ENCODE results near the gene SIX2.

Gene SIX2

DNA sequence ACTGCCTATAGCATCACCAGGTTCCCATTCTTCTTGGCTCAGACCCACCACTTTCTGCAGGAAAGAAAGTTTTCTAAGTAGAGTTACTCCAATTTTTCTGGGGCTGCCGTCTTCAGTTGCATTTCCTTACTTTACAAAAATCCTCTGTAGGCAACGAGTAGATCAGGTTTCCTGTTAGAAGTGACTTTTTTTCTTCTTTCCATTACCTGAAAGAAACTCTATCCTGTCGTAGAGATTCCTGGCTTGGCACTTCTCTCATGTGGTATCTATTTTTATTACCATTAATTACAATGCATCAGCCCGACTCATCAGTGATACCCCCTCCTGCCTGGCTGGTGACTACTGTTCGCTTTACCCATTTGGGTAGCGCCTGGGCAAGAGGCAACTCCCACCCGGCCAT lies 5.6 kb upstream of the SIX2 start:
- no peak for DNase-seq

DNA sequence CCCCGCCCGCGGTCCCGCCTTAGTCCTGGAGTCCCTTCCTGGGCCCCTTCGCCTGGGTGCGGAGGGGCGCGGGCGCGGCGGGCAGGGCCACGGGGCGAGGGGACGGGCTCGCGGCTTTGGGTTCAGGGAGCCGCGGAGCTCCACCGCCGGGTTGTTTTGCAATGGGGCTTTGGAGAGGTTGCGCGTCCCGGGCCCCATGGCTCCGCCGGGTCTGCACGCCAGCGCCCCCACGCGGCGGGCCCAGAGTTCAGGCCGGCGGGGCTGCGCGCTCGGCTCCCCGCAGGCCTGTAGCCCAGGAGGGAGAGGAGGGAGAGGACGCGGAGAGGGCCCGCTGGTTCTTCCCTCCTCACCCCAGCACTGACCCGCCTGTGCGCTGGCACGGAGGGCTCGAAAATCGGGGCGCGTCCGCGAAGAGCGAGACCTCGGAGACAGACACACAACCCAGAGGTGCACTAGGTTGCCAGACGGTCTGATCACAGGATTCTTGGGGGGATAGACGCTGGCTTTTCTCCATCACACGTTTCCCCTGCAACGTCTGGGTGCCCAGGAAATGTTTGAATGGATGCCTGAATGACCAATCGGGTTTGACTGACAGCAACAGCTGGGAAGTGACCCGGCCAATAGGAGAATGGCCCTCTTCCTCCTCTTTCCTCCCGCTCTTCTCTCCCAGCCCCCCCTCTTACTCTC lies 4.9 kb upstream of the SIX2 start:
- no peak for DNase-seq

- no peak for DNase-seq
Measured at GRCh38 chr2:45013229-45014015, 4.2 kb upstream of the SIX2 start.

DNA sequence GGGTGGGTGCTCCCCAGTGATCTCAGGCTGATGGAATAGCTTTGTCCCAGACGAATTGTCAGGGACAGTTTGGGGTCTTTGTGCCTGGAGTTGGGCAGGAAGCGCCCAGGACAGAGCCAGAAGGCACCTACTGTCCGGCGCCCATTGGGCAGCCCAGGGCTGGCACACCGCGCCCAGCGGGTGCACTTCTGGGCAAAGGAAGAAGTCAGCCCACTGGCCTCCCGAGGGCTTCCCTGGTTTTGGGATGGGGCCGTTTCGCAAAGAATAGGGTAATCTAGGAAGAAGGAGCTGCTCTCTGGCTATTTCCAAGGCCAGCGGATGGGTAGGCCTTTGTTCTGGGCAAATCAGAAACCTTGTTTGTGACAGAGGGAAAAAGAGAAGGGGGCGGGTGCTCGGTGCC lies 3.5 kb upstream of the SIX2 start:
- no peak for DNase-seq

DNA sequence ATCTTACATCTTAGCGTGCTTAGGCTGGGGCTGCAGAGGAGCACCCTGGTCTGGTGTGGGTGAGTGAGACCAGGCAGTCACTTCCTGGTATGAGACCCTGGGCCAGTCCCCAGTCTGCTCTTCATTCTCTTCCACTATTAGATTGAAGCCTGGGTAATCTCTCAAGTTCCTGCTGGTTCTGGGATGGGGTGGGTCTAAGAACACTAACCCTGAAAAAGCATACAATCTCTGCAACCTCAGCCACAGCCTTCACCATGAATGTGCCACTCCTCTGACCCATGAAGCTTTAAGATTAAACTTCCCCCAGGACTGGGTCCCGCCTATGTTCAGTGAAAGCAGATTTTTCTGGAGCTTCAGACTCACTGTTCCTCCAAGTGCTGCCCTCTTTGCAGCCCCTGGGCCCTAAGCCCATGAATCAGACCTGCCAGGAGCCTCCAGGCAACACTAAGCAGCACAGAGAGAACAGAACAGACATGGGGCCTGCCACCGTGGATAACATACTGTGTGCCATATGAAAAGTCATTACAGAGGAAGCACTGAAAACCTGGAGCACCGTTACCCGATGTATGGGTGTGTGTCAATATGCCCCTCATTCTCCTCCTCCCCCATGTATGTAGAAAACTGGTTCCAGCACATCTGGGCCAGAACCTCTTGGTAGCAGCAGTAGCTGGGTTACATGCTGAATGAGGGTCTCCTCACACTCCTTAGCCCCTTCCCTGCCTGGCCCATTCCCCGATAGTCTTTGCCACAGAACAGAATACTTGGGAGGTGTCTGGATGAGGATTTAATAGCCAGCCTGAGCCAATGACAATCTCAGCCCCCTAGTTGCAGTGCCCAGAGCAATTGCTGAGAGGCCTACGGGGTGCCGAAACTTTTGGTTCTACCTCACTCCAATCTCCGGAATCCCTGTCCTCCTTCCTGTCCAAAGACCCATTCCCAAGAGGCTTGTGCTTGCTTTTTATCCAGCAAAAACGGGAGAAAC lies 2.7 kb upstream of the SIX2 start:
- DNase-seq: no peak

- no peak for DNase-seq
Measured at GRCh38 chr2:45011121-45011520, 1.9 kb upstream of the SIX2 start.

- no peak for DNase-seq
Measured at GRCh38 chr2:45010702-45011012, 1.4 kb upstream of the SIX2 start.

DNA sequence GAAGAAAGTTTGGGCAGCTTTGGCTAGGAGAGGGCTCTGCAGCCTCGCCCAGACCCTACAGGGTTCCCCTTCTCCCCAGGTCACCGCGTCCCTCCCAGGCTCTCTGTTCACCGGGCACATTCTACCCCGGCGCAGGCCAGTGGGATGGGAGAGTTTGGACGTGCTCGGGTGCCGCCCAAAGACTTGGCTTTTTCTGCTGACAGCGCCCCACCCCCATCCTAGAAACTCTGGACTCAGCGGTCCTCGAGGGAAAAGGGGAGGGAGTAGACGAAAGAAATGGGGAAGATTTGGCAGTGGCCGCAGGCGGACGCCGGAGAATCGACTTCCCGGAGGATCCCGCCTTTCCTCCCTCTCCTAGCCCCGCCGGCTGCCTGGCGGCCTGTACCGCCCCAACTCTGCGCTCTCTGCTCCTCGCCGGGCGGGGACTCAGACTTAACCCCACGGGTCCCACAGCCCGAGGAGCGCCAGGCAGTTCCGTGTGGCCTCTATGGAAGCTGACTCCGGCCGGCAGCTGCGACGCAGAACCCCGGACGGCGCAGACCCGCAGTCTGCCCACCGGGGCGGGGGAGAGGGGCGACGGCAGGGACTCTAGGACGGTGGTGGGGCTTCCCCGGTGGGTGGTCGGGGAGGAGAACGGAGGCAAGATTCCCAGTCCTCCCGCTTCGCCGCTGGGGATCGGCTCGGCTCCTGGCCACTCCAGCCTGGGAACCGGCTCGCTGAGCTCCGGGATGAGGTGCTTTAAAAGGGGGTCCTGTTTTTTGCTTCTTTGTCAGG lies 863 bp upstream of the SIX2 start:
- DNase-seq: no peak

DNA sequence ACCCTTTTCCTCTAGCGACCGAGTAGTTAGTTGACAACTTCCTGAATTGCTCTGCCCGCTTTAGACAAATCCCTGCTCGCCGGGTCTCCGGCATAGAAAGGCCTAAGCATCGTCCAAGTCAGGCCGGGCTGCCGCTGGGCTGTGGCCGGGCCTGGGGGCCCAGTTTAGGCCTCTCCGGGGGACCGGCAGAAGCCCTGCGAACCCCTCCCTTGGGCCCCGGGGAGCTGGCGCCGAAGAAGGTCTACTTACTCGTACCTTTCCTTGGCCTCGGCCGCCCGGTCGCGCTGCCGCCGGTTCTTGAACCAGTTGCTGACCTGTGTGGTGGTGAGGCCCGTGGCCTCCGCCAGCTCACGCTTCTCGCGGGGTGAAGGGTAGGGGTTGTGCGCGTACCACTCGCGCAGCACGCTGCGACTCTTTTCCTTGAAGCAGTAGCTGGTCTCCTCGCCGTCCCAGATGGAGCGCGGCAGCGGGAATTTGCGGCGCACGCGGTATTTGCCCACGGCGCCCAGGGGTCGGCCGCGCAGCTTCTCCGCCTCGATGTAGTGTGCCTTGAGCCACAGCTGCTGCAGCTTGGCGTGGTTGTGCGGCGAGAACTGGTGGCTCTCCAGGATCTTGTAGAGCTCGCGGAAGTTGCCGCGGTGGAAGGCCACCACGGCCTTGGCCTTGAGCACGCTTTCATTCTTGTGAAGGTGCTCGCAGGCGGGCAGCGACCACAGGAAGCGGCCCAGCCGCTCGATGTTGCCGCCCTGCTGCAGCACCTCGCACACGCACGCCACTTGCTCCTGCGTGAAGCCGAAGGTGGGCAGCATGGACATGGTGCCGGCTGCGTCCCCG lies 739 bp downstream of the SIX2 start:
- DNase-seq: no peak

- no peak for DNase-seq
Measured at GRCh38 chr2:45007961-45008295, 1.3 kb downstream of the SIX2 start.

DNA sequence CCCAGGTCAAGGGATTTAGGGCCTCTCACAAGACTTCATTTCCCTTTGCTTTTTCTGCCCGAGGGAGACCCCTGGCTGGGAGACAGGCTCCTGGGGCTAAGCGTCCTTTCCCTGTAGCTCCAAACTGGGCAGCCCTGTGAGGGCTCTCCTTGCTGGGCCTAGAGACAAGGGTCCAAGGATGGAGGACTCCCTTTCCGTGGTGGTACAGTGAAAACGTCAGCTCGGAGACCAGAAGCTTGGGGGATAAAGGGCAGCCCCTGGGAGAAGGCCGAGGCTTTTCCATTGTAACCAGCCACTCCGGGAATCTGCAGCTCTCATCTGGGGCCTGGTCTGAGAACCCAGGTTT lies 2.3 kb downstream of the SIX2 start:
- DNase-seq: no peak

DNA sequence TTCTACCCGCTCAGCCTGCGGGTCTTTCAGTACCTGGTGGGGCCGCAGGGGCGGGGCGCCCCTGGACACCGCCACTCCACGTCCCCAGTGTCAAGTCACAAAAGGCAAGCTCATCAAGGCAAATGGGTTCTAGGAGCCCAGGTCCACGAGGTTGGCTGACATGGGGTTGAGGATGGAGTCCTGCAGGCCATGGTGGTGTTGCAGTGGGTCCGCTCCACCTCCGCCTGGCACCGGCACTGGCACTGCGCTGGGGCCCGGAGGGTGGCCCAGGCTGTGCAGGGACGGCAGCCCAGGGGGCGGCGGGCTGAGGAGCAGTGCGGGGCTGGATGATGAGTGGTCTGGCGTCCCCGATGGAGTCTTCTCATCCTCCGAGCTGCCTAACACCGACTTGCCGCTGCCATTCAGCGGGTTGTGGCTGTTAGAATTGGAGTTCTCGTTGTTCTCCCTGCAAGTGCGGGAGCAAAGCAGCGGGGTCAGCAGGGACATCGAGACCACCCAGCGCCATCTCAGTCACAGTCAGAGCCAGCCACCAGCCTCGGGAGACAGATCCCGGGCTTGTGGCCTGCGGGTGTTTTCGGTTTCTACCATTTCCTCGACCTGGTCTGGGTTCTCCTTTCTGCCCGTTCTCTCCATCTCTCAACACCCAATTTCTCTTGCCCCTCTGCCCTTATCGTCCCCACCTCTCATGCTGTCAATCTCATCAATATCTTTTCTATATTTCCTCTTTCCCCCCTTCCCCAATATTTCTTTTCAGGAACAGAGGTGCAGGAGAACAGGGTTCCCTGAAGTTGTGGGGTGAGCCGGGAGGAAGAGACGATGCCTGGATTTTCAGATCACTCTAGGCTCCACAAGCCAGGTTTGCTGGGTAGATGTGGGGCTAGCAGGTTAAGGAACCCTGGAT lies 3.0 kb downstream of the SIX2 start:
- no peak for DNase-seq

DNA sequence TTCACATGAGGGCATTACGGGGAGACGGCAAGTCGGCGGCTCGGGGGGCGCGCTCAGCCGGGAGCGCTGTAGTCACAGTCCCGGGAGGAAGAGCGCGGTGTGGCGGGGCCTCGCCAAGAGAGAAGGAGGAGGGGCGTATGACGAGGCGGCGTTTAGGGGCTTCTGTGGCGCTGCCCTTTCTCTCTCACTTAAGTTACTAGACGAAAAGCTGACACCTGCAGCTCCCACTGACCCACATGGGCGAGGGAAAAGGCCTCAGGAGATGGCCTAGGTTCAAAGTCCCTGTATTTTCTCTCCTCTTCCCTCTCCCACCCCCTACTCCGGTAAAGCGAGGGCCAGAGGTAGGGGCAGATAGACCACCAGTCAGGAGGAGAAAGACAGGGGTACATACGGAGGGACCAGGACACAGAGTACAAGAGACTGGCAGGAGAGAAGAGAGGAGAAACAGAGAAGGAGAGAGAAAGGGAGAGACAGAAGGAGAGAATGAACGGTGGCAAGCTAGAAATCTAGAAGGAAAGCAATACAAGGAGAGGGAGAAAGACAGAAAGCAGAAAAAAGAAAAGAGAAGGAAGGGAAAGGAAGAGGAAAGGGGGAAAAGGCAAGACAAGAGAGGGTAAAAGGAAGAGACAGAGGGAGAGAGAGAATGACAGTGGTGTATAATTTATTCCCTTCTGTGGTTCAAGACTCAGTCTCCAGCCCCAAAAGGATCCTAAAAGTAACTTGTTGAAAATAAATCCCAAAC lies 3.8 kb downstream of the SIX2 start:
- DNase-seq: no peak

GRCh38 chr2:45004562-45005191 lies 4.6 kb downstream of the SIX2 start:
- DNase-seq: no peak

DNA sequence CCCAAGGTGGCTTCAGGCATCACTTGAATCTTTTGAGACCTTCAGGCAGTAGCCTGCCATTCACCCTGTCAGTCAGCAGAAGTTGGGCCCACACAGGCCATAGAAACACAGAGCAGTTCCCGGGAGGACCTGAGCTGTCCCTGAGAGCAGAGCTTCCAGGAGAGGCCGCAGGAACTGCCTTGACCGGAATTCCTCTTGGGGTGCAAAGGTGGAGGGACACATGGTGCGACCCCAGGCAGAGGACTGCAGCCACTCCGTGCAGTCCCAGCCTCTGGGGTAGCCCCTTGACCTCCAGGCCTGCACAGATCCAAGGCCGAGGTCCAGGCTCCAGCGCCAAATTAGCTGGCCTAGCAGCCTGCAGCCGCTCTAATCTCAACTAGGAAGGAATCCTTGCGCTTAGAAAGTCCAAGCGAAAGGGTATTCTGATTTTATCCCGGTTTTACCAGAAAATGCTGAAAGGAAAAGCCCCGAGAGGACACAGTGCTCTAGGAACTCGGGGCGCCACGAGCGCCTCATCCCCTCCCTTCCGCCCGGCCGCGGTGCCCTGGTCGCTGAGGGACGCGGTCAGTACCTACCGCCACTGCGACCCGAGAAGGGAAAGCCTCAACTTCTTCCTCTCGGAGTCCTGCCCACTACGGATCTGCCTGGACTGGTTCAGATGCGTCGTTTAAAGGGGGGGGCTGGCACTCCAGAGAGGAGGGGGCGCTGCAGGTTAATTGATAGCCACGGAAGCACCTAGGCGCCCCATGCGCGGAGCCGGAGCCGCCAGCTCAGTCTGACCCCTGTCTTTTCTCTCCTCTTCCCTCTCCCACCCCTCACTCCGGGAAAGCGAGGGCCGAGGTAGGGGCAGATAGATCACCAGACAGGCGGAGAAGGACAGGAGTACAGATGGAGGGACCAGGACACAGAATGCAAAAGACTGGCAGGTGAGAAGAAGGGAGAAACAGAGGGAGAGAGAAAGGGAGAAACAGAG lies 5.4 kb downstream of the SIX2 start:
- no peak for DNase-seq

GRCh38 chr2:45002686-45003085 lies 6.6 kb downstream of the SIX2 start:
- DNase-seq: no peak

DNA sequence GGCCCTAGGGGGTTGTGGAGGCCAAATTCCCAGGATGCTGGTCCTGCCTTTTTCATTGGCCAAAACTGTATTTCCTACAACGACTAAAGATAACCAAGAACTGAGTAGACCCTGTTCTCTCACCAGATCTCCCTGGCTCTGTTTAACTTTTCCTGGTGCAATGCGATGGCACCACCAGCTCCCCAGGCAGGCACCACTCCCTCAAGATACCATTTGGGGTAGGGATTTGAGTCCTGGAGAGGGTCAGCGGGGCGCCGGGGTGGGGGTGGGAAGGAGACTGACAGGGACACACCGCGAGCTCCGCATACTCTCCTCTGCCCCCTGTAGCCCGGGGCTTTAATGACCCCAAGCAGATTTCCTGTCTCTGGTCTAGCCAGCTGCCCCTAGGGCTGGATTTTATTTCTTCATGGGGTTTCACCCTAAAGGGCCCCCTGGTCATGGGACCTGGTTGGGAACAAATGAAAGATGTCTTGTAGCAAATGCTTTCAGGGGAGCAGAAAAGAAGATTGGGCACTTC lies 7.3 kb downstream of the SIX2 start:
- DNase-seq: no peak

All from CD4-positive, alpha-beta T cell treated with Interleukin-4 for 4 hours (primary cell).